Uterus (tissue), 2 donors: ENCODE results near the gene TSPAN11.

Source experiments
- CTCF ChIP-seq, 4 experiments: fragments of 200-600 bp in 2 of 4; fragments of 450-650 bp in 2 of 4; sonication (generic) in 2 of 4; IDR thresholded peaks; one replicate each; pipeline ENCODE4 v1.5.1; 2016 to 2019; ENCODE audit warnings: antibody characterized with exemption in 4 of 4, mild to moderate bottlenecking in 2 of 4, moderate library complexity in 1 of 4
- POLR2A ChIP-seq, 2 donors: fragments of 450-650 bp; IDR thresholded peaks; one replicate each; pipeline ENCODE4 v1.6.1; 2016; ENCODE audit warnings: antibody characterized with exemption in 2 of 2, mild to moderate bottlenecking in 1 of 2, moderate library complexity in 1 of 2

DNA sequence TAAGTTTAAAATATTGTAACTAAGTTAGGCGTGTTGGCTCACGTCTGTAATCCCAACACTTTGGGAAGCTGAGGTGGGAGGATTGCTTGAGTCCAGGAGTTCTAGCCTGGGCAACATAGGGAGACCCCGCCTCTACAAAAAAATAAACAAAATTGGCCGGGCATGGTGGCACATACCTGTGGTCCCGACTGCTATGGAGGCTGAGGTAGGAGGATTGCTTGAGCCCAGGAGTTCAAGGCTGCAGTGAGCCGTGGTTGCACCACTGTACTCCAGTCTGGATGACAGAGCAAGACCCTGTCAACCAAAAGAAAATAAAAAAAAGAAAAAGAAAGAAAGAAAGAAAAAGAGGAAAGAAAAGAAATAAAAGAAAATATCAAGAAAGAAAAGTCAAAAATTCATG is 72.5 kb downstream of the TSPAN11 start:
- no peak for TF ChIP-seq CTCF (IDR thresholded peaks at IDR 0.05)
- TF ChIP-seq POLR2A (IDR thresholded peaks at IDR 0.05), result no peak
